ENCODE measurements around the gene EXOC7.

DNA sequence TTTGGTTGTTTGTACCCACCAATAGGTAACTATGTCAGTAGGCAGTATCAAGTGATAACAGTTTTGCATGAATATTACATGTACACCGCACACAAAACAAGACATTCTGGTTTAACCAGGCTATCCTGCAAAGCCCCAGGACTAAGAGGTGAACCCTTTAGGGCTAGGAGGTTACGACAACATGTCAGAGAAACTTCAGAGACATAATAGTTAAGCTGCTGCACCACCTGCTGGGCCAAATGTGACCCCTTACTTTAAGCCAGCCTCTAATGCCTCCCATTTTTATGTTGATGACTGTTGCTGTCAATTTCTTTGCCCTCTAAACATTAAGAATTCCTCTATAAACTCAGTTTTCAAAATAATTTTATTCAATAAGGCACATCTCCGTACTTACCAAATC is 46.7 kb downstream of the EXOC7 start:
- no peak for TF ChIP-seq POLR2AphosphoS5 (IDR thresholded peaks at IDR 0.05; ENCODE audit: borderline replicate concordance, low read depth, low read length)
- no peak for TF ChIP-seq EZH2 (IDR thresholded peaks at IDR 0.05)
- TF ChIP-seq FOXP2 (optimal IDR thresholded peaks at IDR 0.05; ENCODE audit: control extremely low read depth, extremely low read length, insufficient read depth), result no peak

Measured in SK-N-MC (cell line).